ENCODE results near the gene CEP44. TPM values are rescaled to one million over a fixed set of nuclear protein-coding genes. Genes with fewer than 3 reads are reported as not detected.
"Not testable (repeated sequence)": the region's sequence is repeated elsewhere in the genome, so short reads cannot be mapped to it uniquely, and the experiment has no call there.

Gene CEP44
- polyA plus RNA-seq, 1 experiment: 3.4 TPM

GRCh38 chr4:174378951-174379350, 95.2 kb downstream of the CEP44 start:
- DNase-seq (ENCODE audit: low read depth): no peak
- Histone ChIP-seq H3K27me3 (ENCODE audit: control insufficient read depth, insufficient read depth, low read length) (no peaks in the 10 kb centered on the region), H3K36me3 (ENCODE audit: control insufficient read depth, insufficient read depth, low read length) (no peaks in the 10 kb centered on the region), H3K4me3 (ENCODE audit: low read depth, low read length) (no peak overlapping the region)
- no peak for TF ChIP-seq CTCF (IDR thresholded peaks at IDR 0.05; ENCODE audit: insufficient read depth, low read depth, low read length)
- ChIA-PET CTCF (no interaction called here), POLR2A (no interaction called here)

DNA sequence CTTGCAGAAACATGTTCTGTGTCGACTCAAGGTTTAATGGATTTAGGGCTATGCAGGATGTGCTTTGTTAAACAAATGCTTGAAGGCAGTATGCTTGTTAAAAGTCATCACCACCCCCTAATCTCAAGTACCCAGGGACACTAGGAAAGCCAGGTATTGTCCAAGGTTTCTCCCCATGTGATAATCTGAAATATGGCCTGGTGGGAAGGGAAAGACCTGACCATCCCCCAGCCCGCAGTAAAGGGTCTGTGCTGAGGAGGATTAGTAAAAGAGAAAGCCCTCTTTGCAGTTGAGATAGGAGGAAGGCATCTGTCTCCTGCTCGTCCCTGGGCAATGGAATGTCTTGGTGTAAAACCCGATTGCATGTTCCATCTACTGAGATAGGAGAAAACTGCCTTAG, 96.5 kb downstream of the CEP44 start:
- POLR2A ChIA-PET; H3K27me3 ChIP-seq (ENCODE audit: control insufficient read depth, insufficient read depth, low read length); H3K4me3 ChIP-seq (ENCODE audit: low read depth, low read length); CTCF ChIA-PET; DNase-seq (ENCODE audit: low read depth); H3K36me3 ChIP-seq (ENCODE audit: control insufficient read depth, insufficient read depth, low read length): not testable (repeated sequence)

- H3K4me3 ChIP-seq (ENCODE audit: low read depth, low read length): no peak overlapping the region
- POLR2A ChIA-PET: no interaction called here
- H3K27me3 ChIP-seq (ENCODE audit: control insufficient read depth, insufficient read depth, low read length): no peaks in the 10 kb centered on the region
- H3K36me3 ChIP-seq (ENCODE audit: control insufficient read depth, insufficient read depth, low read length): no peaks in the 10 kb centered on the region
- no peak for DNase-seq (ENCODE audit: low read depth)
- CTCF ChIA-PET: no interaction called here
- no peak for TF ChIP-seq CTCF (IDR thresholded peaks at IDR 0.05; ENCODE audit: insufficient read depth, low read depth, low read length)
These were observed 97.2 kb downstream of the CEP44 start for GRCh38 chr4:174380699-174381439.

DNA sequence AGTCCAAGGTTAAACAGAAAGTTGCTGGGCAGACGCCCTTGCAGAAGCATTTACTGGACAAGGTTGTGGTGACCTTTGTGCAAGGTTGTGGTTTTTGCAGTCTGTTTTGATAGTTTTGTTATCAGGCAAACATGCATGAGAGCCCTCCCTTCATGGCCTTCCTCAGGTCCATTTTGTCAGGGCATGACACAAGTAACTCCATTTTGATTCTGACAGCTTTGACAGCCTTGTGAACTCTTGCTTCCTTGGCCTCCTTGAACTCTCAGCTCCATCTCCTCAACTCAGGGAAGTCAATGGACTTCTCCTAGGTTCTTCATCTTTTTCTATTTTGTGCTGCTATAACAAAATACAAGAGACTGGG, 97.7 kb downstream of the CEP44 start:
- CTCF ChIA-PET: no interaction called here
- no peak overlapping the region for H3K4me3 ChIP-seq (ENCODE audit: low read depth, low read length)
- DNase-seq (ENCODE audit: low read depth): no peak
- TF ChIP-seq CTCF (IDR thresholded peaks at IDR 0.05; ENCODE audit: insufficient read depth, low read depth, low read length): no peak
- POLR2A ChIA-PET: no interaction called here
- no peaks in the 10 kb centered on the region for H3K27me3 ChIP-seq (ENCODE audit: control insufficient read depth, insufficient read depth, low read length)
- no peaks in the 10 kb centered on the region for H3K36me3 ChIP-seq (ENCODE audit: control insufficient read depth, insufficient read depth, low read length)

Other genes with a start within 250 kb of the CEP44 start
- 19.5 and 29.8 TPM in 2 replicates for gene FBXO8, start 244 bp upstream of the CEP44 start, polyA plus RNA-seq (2011; rRNA removed)
- not detected in 2 replicates for gene HPGD, start 238.6 kb downstream of the CEP44 start, polyA plus RNA-seq (2011; rRNA removed)

Measured in BJ (cell line).